ENCODE measurements around the gene ADAM12.
A peak's percentile ranks its signal among the peaks of the same experiment; 100 is the strongest.

ADAM12 gene, protein sequence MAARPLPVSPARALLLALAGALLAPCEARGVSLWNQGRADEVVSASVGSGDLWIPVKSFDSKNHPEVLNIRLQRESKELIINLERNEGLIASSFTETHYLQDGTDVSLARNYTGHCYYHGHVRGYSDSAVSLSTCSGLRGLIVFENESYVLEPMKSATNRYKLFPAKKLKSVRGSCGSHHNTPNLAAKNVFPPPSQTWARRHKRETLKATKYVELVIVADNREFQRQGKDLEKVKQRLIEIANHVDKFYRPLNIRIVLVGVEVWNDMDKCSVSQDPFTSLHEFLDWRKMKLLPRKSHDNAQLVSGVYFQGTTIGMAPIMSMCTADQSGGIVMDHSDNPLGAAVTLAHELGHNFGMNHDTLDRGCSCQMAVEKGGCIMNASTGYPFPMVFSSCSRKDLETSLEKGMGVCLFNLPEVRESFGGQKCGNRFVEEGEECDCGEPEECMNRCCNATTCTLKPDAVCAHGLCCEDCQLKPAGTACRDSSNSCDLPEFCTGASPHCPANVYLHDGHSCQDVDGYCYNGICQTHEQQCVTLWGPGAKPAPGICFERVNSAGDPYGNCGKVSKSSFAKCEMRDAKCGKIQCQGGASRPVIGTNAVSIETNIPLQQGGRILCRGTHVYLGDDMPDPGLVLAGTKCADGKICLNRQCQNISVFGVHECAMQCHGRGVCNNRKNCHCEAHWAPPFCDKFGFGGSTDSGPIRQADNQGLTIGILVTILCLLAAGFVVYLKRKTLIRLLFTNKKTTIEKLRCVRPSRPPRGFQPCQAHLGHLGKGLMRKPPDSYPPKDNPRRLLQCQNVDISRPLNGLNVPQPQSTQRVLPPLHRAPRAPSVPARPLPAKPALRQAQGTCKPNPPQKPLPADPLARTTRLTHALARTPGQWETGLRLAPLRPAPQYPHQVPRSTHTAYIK

DNA sequence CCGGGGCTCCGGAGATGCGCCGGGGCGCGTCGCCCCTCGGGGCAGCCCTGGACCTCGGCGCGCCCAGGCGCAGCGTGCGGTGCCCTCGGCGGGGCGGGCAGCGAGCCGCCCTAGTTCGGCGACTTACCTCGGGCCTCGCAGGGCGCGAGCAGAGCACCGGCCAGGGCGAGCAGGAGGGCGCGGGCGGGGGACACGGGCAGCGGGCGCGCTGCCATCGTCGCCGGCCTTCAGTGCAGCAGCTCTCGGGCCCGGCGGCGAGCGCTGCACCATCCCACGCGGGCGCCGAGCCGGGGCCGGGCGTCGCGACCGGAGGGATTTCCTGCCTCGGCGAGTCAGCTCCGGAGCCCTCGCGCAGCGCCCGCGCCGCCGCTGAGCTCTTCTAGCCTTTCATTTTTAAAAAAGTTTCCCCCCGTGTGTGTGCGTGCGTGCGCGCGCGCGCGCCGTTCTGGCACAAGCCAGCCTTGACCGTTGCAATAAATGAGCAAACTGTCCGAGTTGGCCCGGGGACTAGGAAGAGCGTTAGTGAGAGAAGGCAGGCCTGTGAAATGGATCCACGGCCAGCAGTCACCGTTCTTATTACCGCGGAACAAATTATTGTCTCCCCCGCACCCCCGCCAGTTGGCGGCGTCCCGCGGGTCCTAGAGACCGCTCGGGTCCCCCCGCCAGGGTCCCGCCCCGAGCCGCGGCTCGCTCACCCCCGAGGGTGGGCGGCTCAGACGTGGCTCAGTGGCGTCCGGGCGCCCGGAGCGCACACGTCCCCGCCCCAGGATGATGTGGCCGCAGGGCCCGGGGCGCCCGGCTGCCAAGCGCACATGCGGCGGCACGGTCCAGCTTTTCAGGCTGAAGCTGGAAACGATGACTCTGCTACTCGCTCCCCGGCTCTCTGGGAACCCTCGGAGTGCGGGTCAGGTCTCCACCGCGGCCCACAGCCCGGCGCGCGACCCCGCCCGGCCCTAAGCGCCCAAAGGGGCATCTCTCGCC, at the start of gene ADAM12:
Gene ADAM12 (minus strand): TSS at position 547 of the 981 bp plus-strand sequence. CDS start 332 bp downstream, at position 215.
- DNase-seq (ENCODE audit: low spot score), result peak; percentile 37
- no peak for FAIRE-seq

DNA sequence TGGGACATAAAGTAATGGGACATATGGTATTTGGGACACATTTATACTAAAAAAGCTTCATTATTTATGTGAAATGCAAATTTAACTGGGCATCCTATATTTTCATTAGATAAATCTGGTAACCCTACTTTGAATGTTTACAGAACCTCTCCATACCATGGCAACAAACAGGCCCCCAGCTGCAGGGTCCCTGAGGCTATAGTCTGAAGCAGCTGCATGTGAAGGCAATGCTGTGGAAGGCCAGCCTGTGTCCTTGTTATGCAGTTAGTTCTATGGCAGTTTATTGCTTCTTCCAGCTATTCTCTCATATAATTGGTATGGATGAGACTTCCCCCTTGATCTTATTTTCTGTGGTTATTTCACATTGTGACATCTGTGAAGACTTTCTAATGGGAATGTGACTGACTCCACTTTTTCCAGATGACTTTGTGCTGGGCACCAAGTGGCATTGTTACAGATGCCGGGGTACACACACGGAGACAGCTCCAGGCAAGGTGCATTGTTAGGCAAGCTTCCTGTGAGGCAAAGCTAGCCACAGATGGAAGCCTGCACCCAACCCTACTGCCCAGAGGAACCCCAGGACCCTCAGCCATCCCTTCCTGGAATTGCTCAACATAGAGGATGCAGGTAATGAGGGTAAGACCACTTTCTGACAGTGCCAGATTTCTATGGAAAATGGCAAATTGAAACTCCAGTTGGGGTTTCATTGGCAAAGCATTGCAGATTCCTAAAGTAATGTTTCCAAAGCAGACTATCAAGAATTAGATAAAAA, 49.5 kb upstream of the ADAM12 start:
- DNase-seq (ENCODE audit: low spot score) (no peak), FAIRE-seq (no peak)

DNA sequence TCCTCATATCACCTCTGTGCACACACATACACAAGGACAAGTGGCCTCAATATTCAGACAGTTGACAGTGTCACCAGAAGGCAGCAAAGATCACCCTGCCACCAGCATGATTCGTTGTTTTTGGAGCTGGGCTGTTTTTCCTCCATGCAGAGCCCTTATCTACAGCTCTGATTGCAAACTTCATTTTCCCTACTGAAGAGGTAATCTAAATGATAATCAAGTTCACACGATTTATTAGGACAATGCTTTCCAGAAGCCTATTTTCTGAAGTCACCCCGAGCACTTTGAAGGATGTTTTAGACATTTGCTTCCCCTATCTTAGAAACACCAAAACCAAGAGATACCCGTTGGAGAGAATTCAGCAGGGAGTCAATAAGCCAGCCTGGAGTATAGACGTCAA, 46.0 kb upstream of the ADAM12 start:
- FAIRE-seq (no peak), DNase-seq (ENCODE audit: low spot score) (no peak)

DNA sequence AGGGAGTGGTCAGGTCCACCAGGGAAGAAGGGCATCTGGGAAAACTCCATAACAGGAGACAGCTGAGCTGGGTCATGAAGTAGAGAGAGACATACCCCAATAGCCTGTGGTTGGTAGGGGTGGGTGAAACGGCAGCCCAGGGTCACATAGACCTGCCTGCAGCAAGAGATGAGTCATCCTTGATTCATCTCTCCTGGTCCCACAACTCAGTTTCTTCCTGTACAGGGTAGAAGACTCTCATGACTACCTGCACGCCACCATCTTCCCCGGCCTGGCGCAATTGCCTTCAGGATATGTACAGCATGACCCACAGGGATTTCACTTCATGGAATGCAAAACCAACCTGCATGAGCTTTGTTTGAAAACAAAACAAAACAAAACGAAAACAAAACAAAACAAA, 45.1 kb upstream of the ADAM12 start:
- DNase-seq (ENCODE audit: low spot score) (peak; percentile 61), FAIRE-seq (peak; percentile 30)

DNA sequence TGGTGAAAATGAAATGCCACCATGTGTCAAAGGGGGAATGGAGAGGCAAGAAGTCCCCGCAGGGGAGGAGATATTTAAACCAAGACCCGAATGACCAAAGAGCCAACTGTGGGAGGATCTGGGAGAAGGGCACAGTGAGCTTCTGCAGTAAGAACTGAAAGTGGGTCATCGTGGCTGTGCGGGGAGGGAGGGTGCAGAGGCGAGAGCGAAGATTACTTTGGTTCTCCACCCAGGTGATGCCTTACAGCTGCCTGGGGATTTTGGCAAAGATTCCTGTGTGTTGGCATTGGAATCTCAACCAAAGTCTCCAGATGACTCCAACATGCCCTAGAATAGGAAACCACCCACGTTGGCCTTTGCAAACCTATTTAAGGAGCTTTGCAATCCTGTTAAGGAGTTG, 44.2 kb upstream of the ADAM12 start:
- FAIRE-seq (no peak), DNase-seq (ENCODE audit: low spot score) (no peak)

DNA sequence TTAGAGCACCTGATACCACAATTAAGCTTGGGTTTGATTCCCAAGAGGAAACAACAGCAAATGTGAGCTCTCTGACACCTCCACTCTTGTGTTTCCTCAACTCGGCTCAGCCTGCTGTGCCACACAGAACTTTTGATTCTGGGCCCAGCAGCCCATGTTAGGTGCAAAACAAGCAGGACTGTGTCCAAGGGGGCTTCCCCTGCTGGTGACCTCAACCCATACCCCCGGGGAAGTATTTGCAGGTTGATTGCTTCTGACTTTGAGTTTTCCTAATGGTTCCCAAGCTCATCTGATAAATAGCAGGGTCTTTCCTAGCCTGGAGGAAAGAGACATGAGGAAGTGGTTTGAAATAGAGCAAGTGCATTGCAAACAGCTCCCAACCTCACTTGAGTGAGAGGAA, 43.5 kb upstream of the ADAM12 start:
- FAIRE-seq (no peak), DNase-seq (ENCODE audit: low spot score) (no peak)

DNA sequence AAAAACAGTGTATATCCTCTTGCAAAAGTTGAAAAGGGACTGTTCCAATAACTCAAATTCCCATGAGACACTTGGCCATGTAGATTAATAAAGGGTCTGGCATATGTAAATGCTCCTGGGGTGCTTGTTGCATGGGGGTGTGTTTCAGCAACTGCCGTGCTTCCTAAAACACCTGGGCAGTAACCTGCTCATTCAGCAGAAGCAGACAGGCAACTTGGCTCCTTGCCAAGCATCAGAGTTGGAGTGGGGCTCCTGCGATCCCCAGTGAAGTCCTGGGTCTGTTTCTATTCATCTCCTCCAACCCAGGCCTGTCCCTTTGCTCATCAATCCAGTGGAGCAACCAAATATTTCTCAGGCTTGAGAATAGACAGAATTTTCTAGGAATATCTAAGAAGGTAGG, 42.2 kb upstream of the ADAM12 start:
- no peak for FAIRE-seq
- no peak for DNase-seq (ENCODE audit: low spot score)

DNA sequence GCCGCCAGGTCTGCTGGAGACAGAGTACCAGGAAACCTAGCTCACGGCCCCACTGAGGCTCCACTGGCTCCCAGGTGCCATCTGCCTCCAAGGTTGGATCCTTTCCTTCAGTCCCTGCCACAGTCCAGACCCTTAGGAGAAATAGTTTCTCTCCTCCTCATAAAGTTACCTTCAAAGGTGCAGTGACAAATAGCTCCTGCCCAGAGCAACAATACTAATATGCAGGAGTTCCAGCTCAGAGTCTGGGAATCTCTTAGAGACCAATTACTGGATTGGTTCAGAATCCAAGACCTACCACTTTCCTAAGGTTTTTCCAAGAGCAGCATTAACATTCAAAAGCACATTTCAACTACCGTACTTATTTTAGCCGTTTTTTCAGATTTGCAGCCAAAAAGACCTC, 41.0 kb upstream of the ADAM12 start:
- FAIRE-seq (no peak), DNase-seq (ENCODE audit: low spot score) (no peak)

DNA sequence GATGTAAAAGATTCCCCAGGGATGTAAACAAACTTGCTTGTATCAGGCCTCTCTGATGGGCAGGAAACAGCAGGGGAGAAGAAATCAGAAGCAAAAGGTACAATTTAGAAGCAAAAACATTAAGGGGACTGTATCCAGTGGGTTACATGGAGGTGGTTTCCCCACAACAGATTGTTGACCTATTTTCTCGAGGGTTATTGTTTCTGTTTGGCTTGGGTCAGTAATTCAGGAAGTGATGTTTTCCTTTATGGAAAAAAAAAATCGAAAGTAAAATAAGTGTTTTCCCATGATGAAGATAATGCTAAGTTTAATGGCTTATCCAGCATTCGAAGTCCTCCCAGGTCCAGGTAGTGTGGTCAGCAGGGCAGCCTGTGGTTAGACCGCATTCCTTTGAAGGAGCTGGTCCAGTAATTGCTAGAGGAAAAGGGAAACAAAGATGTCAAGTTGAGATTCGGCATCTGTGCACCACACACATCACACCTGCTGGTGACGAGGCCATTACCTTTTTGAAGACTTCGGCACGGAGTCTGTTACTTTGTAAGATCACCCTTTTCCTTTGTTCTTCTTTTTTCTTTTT, 37.3 kb upstream of the ADAM12 start:
- FAIRE-seq (no peak), DNase-seq (ENCODE audit: low spot score) (no peak)

DNA sequence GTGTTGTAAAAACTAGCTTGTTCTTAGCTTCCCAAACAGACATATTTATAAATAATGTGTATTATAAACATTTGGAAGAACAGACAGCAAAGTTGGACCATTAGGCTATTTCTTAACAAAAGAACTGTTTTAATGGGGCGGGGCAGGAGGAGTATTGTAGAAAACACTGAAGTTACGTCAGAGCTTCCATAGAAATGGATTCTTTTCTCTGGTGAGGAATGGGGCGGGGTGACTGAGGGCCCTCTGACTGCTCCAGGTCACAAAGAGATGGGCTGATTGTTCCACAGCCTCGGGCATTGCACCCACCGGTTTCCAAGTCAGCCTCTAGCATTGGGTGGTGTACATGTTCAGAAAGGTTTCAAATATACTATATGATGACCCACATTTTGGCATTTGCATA, 36.8 kb upstream of the ADAM12 start:
- no peak for DNase-seq (ENCODE audit: low spot score)
- FAIRE-seq, result no peak

DNA sequence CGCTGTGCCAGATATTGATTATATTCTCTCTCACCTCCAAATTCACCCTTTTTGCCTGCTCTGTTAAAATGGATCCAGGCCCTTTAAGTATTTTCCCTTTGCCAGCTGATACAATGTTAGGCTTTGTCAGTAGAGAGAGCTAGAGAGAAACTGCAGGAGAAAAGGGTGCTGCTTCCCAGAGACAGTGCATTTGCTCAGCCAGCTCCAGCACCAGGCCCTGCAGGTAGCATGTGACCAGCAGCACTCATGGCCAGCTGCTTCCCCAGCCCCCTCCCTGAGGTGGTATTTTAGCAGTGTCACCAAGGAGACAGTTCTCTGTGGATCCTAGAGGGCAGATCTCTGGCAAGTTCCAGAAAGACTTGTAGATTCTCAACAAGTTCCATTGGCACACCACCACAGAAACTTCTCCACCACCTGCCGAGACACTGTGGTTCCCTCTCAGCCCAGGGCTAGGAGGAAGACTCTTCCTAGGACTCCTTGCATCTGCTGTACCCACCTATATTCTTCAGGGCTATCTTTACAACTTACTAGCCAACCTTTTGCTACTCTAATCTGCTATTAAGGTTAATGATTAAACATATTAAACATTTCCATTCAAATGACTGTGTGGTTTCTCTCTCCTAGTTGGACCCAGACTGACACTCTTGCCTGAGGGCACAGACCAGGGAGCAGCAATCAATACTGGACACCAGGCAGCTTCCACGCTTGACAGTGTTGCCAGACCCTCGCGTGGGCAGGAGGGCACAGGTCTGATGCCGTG, 35.6 kb upstream of the ADAM12 start:
- FAIRE-seq, result no peak

DNA sequence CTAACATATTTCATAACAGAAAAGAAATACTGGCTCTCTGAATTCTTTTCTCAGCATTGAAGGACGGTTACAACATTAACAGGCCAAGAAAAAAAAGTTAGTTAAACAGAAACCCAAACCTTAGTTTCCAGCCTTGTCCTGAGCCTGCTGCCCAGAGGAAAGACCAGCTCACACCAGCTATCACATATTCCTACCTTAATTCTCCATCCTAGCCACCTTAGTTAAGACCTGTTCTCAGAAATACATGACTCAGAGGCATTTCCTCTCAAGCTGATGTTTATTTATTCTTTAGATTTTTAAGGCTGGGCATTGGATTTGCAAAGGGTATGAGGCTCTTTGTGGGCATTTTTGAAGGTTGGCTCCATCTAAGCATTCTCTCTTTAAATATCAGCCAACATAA, 34.3 kb upstream of the ADAM12 start:
- DNase-seq (ENCODE audit: low spot score), result no peak
- FAIRE-seq, result no peak

More for the DNA sequence above, 35.6 kb upstream of the ADAM12 start:
- DNase-seq (ENCODE audit: low spot score), result no peak

DNA sequence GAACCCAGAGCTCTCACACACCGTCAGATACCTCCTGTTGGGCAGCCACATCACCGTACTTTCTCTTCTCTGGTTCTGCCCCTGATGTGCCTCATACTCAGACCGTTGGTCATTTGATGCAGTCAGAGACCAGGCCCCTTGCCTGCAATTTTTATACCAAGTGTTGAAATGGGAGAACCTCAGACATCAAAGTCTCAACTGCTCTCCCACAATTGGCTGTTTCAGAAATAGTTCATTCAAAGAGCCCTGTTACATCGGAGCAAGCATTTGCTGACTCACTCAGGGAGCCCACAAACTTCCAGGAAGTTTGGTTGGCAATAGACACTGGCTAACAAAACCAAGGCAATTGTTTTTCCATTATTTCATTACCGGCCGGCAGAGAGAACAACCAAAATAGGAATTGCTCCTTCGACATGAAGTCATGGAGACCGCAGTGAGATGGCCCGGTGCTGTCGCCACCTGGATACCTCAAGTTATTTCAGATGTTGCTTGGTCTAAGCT, 33.5 kb upstream of the ADAM12 start:
- DNase-seq (ENCODE audit: low spot score) (peak; percentile 70), FAIRE-seq (no peak)

DNA sequence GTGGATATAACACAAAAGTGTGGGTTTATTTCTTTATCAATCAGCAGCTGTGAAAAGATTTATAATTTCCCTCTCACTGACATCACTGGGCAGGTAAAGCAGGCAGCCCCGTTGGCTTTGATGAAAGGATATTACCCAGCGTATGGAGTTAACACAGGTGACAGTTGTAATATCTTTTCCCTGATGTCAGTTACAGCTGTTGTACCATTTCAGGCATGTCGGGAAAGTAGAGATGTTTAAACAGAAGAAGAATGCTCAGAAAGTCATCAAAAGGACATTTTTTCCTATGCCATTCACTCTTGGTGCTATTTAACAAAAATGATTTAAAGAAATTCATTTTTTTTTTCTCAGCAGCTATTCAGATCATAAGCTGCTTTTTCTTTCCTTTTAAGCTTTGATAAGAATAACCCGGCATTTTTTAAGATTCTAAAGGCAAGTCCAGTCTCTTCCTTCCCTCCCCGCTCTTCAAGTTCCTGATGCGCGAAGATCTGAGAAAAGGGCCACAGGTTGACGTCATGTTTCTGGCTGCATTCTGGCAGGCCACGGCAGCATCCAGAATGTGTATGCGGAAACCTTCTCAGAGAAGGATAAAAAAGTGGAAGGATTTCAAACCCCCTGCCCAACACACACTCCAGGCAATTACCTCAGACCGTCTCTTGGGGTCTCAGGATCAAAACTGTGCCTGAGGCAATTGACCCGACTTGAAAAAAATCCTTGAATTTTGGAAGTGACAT, 32.5 kb upstream of the ADAM12 start:
- no peak for DNase-seq (ENCODE audit: low spot score)
- no peak for FAIRE-seq

DNA sequence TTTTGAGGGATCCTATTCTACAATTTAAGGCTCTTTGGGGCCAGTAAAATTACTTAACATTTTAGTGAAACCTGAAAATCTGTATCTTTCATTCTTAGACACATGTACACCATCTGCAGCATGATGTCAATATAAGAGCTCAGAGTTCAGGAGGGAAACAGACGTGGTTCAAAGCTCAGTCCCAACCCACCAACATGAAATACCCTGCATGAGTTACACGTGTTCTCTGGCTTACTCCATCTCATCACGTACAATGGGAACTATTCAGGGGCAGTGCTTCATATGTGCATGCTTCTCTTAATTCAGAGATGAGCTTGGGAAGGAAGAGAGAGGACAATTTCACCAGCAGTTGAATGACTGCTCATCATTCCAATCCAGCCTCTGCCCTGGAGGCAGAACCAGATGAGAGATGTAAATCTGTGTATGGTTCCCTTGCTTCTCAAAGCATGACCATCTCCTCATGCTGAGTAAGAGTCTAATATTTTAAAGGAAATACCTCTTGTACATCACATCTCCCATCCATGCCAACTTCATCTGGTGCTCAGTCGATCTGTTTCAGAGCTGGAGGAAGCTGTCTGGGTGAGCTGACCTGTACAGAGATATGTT, 29.0 kb upstream of the ADAM12 start:
- FAIRE-seq (no peak), DNase-seq (ENCODE audit: low spot score) (no peak)

DNA sequence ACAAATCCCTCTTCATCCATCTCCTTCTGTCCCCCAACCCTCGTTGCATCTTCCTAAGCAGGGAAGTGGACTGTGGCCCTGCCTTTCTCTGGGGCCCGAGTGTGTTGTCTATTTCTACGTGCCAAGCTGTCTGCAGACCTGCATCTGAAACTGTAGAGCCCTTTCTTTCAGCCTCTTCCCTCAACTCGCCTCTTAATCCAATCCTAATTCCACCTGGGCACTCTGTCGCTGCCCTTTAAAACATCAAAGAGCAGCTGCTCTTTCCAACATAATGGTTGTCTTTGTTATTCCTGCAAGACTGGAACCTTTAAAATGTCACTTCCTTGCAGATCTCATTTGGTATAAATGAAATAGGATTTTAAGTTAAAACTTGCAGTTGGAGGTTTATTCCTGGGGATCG, 21.5 kb upstream of the ADAM12 start:
- FAIRE-seq (no peak), DNase-seq (ENCODE audit: low spot score) (no peak)

DNA sequence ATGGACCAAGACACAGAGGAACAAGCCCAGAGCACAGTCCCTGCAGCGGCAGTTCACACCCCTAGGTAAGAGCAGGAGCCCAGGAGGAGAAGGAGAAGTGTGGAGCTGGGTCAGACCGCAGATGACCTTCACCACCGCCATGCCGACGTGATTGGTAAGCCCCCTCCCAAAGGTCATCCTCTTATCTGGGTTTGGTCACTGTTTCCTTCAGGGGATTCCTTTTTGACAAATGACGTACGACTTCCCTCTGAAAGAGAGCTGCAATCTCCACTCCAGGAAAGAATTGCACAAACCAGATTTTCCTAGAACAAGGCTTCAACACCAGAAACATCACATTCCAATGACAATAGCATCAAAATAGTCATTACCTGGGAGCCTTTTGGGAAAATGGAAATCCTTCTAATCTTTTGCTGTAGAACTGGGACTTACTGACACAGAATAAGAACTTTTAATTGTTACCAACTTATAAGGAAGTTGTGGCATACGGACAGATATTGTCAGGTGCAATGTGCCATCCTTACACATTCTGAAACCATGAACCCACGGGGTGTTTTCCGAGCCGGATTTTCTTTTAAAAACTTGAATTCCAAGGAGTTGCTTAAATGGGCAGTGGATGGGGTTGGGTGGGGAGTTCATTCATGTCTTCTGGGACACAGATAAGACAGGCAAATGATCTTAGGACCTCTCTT, 20.8 kb upstream of the ADAM12 start:
- FAIRE-seq, result no peak
- no peak for DNase-seq (ENCODE audit: low spot score)

Data from urothelium cell line (cell line).